Activated CD4-positive, alpha-beta T cell treated with anti-CD3 and anti-CD28 coated beads, Interleukin-2, amount 10 ng/mL, durations not matched to agents 24 days and 14 days (primary cell): Measurements from ENCODE around the gene CNTNAP2. TPM values are rescaled to one million over a fixed set of nuclear protein-coding genes. Genes with fewer than 3 reads are reported as not detected.

Experiments
- DNase-seq: peaks from one replicate; pipeline ENCODE4 v3.0.0; 2022
- H3K27ac Mint-ChIP-seq: one replicate; pipeline ENCODE4 v1.8.0; 2022; ENCODE audit warnings: mild to moderate bottlenecking, mixed read lengths
- H3K27me3 Mint-ChIP-seq: one replicate; pipeline ENCODE4 v1.8.0; 2022; ENCODE audit warnings: mixed read lengths
- H3K36me3 Mint-ChIP-seq: one replicate; pipeline ENCODE4 v1.8.0; 2022; ENCODE audit warnings: low read depth, mild to moderate bottlenecking, mixed read lengths
- H3K4me1 Mint-ChIP-seq: one replicate; pipeline ENCODE4 v1.8.0; 2021; ENCODE audit warnings: mixed read lengths
- H3K4me3 Mint-ChIP-seq: one replicate; pipeline ENCODE4 v1.8.0; 2022; ENCODE audit warnings: mild to moderate bottlenecking, moderate library complexity, mixed read lengths
- H3K9me3 Mint-ChIP-seq: one replicate; pipeline ENCODE4 v1.8.0; 2021; ENCODE audit warnings: mixed read lengths
- intact Hi-C: fragments of 100-400 bp; cut with micrococcal nuclease; formaldehyde crosslinking; loops from one replicate; pipeline ENCODE4 v1.15.1; 2023
- total RNA-seq: library from RNA; stranded (reverse); gene quantifications from 2 replicates; pipeline ENCODE4 v1.2.3, GENCODE V29; 2022

CNTNAP2 gene
- total RNA-seq, 1 donor from 2014 or later = not detected

- Mint-ChIP-seq H3K27ac (no peak overlapping the region), H3K36me3 (no peaks in the 10 kb centered on the region), H3K27me3 (no peaks in the 10 kb centered on the region), H3K4me1 (no peaks in the 10 kb centered on the region), H3K4me3 (no peak overlapping the region), H3K9me3 (no peaks in the 10 kb centered on the region)
- DNase-seq = no peak
- intact Hi-C loops = no loop called here
Measured at GRCh38 chr7:146542101-146542500, 425.5 kb downstream of the CNTNAP2 start.

GRCh38 chr7:146544748-146545147 lies 428.1 kb downstream of the CNTNAP2 start:
- H3K4me1 Mint-ChIP-seq = no peaks in the 10 kb centered on the region
- H3K4me3 Mint-ChIP-seq = no peak overlapping the region
- DNase-seq = no peak
- no peaks in the 10 kb centered on the region for H3K36me3 Mint-ChIP-seq
- intact Hi-C loops = no loop called here
- H3K27me3 Mint-ChIP-seq = no peaks in the 10 kb centered on the region
- H3K9me3 Mint-ChIP-seq = peaks cover under 1% of the 10 kb centered on the region
- no peak overlapping the region for H3K27ac Mint-ChIP-seq

GRCh38 chr7:146548816-146549215 lies 432.2 kb downstream of the CNTNAP2 start:
- Mint-ChIP-seq H3K27ac (no peak overlapping the region), H3K4me1 (no peaks in the 10 kb centered on the region)

GRCh38 chr7:146554556-146554955 lies 438.0 kb downstream of the CNTNAP2 start:
- Mint-ChIP-seq H3K27me3 (no peaks in the 10 kb centered on the region), H3K4me1 (no peaks in the 10 kb centered on the region), H3K36me3 (no peaks in the 10 kb centered on the region), H3K4me3 (no peak overlapping the region), H3K9me3 (peaks cover 18% of the 10 kb centered on the region), H3K27ac (no peak overlapping the region)
- intact Hi-C loops = no loop called here
- no peak for DNase-seq

More at GRCh38 chr7:146548816-146549215, 432.2 kb downstream of the CNTNAP2 start:
- intact Hi-C loops = no loop called here
- peaks cover 18% of the 10 kb centered on the region for H3K9me3 Mint-ChIP-seq
- no peak overlapping the region for H3K4me3 Mint-ChIP-seq
- no peaks in the 10 kb centered on the region for H3K27me3 Mint-ChIP-seq
- no peak for DNase-seq
- H3K36me3 Mint-ChIP-seq = no peaks in the 10 kb centered on the region

GRCh38 chr7:146557971-146558469 lies 441.4 kb downstream of the CNTNAP2 start:
- Mint-ChIP-seq H3K9me3 (no peaks in the 10 kb centered on the region), H3K27me3 (no peaks in the 10 kb centered on the region), H3K4me1 (no peaks in the 10 kb centered on the region), H3K27ac (no peak overlapping the region), H3K4me3 (no peak overlapping the region), H3K36me3 (no peaks in the 10 kb centered on the region)
- no peak for DNase-seq
- intact Hi-C loops = no loop called here

GRCh38 chr7:146565872-146566271 lies 449.3 kb downstream of the CNTNAP2 start:
- Mint-ChIP-seq H3K9me3 (no peaks in the 10 kb centered on the region), H3K4me3 (no peak overlapping the region), H3K4me1 (no peaks in the 10 kb centered on the region), H3K27me3 (no peaks in the 10 kb centered on the region), H3K36me3 (no peaks in the 10 kb centered on the region), H3K27ac (no peak overlapping the region)
- no peak for DNase-seq
- intact Hi-C loops = no loop called here

- Mint-ChIP-seq H3K36me3 (no peaks in the 10 kb centered on the region), H3K27ac (no peak overlapping the region), H3K27me3 (no peaks in the 10 kb centered on the region), H3K4me3 (no peak overlapping the region), H3K9me3 (peaks cover 4% of the 10 kb centered on the region), H3K4me1 (no peaks in the 10 kb centered on the region)
- no peak for DNase-seq
- intact Hi-C loops = no loop called here
Measured at GRCh38 chr7:146575903-146576302, 459.3 kb downstream of the CNTNAP2 start.

GRCh38 chr7:146591976-146592375 lies 475.4 kb downstream of the CNTNAP2 start:
- Mint-ChIP-seq H3K4me1 (no peaks in the 10 kb centered on the region), H3K9me3 (no peaks in the 10 kb centered on the region), H3K27me3 (no peaks in the 10 kb centered on the region), H3K27ac (no peak overlapping the region), H3K4me3 (no peak overlapping the region), H3K36me3 (no peaks in the 10 kb centered on the region)
- DNase-seq = no peak
- intact Hi-C loops = no loop called here

- no peaks in the 10 kb centered on the region for H3K9me3 Mint-ChIP-seq
- no peaks in the 10 kb centered on the region for H3K4me1 Mint-ChIP-seq
- H3K4me3 Mint-ChIP-seq = no peak overlapping the region
- H3K27ac Mint-ChIP-seq = no peak overlapping the region
- intact Hi-C loops = no loop called here
- H3K27me3 Mint-ChIP-seq = no peaks in the 10 kb centered on the region
- no peaks in the 10 kb centered on the region for H3K36me3 Mint-ChIP-seq
- DNase-seq = no peak
Measured at GRCh38 chr7:146606628-146607027, 490.0 kb downstream of the CNTNAP2 start.

GRCh38 chr7:146619641-146620040 lies 503.0 kb downstream of the CNTNAP2 start:
- intact Hi-C loops = no loop called here
- Mint-ChIP-seq H3K27me3 (no peaks in the 10 kb centered on the region), H3K27ac (no peak overlapping the region), H3K9me3 (no peaks in the 10 kb centered on the region), H3K4me1 (no peaks in the 10 kb centered on the region), H3K36me3 (no peaks in the 10 kb centered on the region), H3K4me3 (no peak overlapping the region)
- no peak for DNase-seq

GRCh38 chr7:146626912-146627311 lies 510.3 kb downstream of the CNTNAP2 start:
- no peak overlapping the region for H3K27ac Mint-ChIP-seq
- peaks cover 3% of the 10 kb centered on the region for H3K9me3 Mint-ChIP-seq
- H3K4me3 Mint-ChIP-seq = no peak overlapping the region
- no peaks in the 10 kb centered on the region for H3K36me3 Mint-ChIP-seq
- intact Hi-C loops = no loop called here
- no peaks in the 10 kb centered on the region for H3K27me3 Mint-ChIP-seq
- H3K4me1 Mint-ChIP-seq = no peaks in the 10 kb centered on the region
- no peak for DNase-seq

- H3K27ac Mint-ChIP-seq = no peak overlapping the region
- H3K27me3 Mint-ChIP-seq = no peaks in the 10 kb centered on the region
- no peaks in the 10 kb centered on the region for H3K4me1 Mint-ChIP-seq
- no peak overlapping the region for H3K4me3 Mint-ChIP-seq
- no peaks in the 10 kb centered on the region for H3K36me3 Mint-ChIP-seq
- no peaks in the 10 kb centered on the region for H3K9me3 Mint-ChIP-seq
- intact Hi-C loops = no loop called here
- no peak for DNase-seq
Measured at GRCh38 chr7:146635205-146636032, 518.8 kb downstream of the CNTNAP2 start.

GRCh38 chr7:146636033-146636356 lies 519.4 kb downstream of the CNTNAP2 start:
- Mint-ChIP-seq H3K27ac (no peak overlapping the region), H3K27me3 (no peaks in the 10 kb centered on the region), H3K4me1 (no peaks in the 10 kb centered on the region), H3K36me3 (no peaks in the 10 kb centered on the region), H3K9me3 (no peaks in the 10 kb centered on the region), H3K4me3 (no peak overlapping the region)
- intact Hi-C loops = no loop called here
- no peak for DNase-seq

- Mint-ChIP-seq H3K4me3 (no peak overlapping the region), H3K36me3 (no peaks in the 10 kb centered on the region), H3K27ac (no peak overlapping the region), H3K9me3 (no peaks in the 10 kb centered on the region), H3K4me1 (no peaks in the 10 kb centered on the region), H3K27me3 (no peaks in the 10 kb centered on the region)
- intact Hi-C loops = no loop called here
- no peak for DNase-seq
Measured at GRCh38 chr7:146636581-146636980, 520.0 kb downstream of the CNTNAP2 start.

GRCh38 chr7:146639291-146639690 lies 522.7 kb downstream of the CNTNAP2 start:
- Mint-ChIP-seq H3K4me1 (no peaks in the 10 kb centered on the region), H3K4me3 (no peak overlapping the region), H3K27me3 (no peaks in the 10 kb centered on the region), H3K27ac (no peak overlapping the region), H3K9me3 (no peaks in the 10 kb centered on the region), H3K36me3 (no peaks in the 10 kb centered on the region)
- no peak for DNase-seq
- intact Hi-C loops = no loop called here
